H9 (cell line): ENCODE results near the gene NFYC. TPM values are rescaled to one million over a fixed set of nuclear protein-coding genes. Genes with fewer than 3 reads are reported as not detected.

Source experiments
- DNase-seq: peaks from one replicate; pipeline ENCODE4 v3.0.0-alpha.2; 2017
- H2AFZ ChIP-seq: one replicate; pipeline ENCODE4 v1.6.1; 2013; ENCODE audit warnings: mild to moderate bottlenecking, low read length, control low read depth, moderate library complexity
- H2AK5ac ChIP-seq: 2 replicates; pipeline ENCODE4 v1.6.1; 2013; ENCODE audit warnings: low read length, control low read depth, mixed read lengths; ENCODE audit not compliant: insufficient read length
- H2BK120ac ChIP-seq: one replicate; pipeline ENCODE4 v1.6.1; 2013; ENCODE audit warnings: low read depth, mild to moderate bottlenecking, low read length, control low read depth, inconsistent platforms; ENCODE audit not compliant: poor library complexity, severe bottlenecking
- H2BK12ac ChIP-seq: 2 replicates; pipeline ENCODE4 v1.6.1; 2013; ENCODE audit warnings: low read length, control low read depth, mixed read lengths, low read depth; ENCODE audit not compliant: insufficient read length
- H2BK15ac ChIP-seq: 2 replicates; pipeline ENCODE4 v1.6.1; 2013; ENCODE audit warnings: low read depth, low read length, control low read depth
- H2BK20ac ChIP-seq: one replicate; pipeline ENCODE4 v1.6.1; 2013; ENCODE audit warnings: low read depth, mild to moderate bottlenecking, low read length, control low read depth, inconsistent platforms; ENCODE audit not compliant: poor library complexity, severe bottlenecking
- H2BK5ac ChIP-seq: 2 replicates; pipeline ENCODE4 v1.6.1; 2013; ENCODE audit warnings: low read length, control low read depth, mixed read lengths; ENCODE audit not compliant: insufficient read length
- H3K14ac ChIP-seq: 2 replicates; pipeline ENCODE4 v1.6.1; 2013; ENCODE audit warnings: low read length, control low read depth; ENCODE audit not compliant: insufficient read depth
- H3K18ac ChIP-seq: 2 replicates; pipeline ENCODE4 v1.6.1; 2013; ENCODE audit warnings: low read depth, mild to moderate bottlenecking, mixed read lengths, low read length, control low read depth; ENCODE audit not compliant: insufficient read length
- H3K23ac ChIP-seq: 2 replicates; pipeline ENCODE4 v1.6.1; 2013; ENCODE audit warnings: low read length, control low read depth, mixed read lengths, low read depth; ENCODE audit not compliant: insufficient read length
- H3K23me2 ChIP-seq: 2 replicates; pipeline ENCODE4 v1.6.1; 2013; ENCODE audit warnings: low read depth, mild to moderate bottlenecking, mixed read lengths, low read length, control low read depth; ENCODE audit not compliant: insufficient read length, poor library complexity, severe bottlenecking
- H3K27ac ChIP-seq: 2 replicates; pipeline ENCODE4 v1.5.1; 2013; ENCODE audit warnings: low read length, control low read depth, mixed read lengths, low read depth; ENCODE audit not compliant: insufficient read length
- H3K27me3 ChIP-seq: 2 replicates; pipeline ENCODE4 v1.6.1; 2013; ENCODE audit warnings: low read length, control low read depth, inconsistent platforms; ENCODE audit not compliant: insufficient read depth
- H3K4ac ChIP-seq: 2 replicates; pipeline ENCODE4 v1.6.1; 2013; ENCODE audit warnings: low read depth, mild to moderate bottlenecking, control low read depth, inconsistent platforms, low read length, moderate library complexity
- H3K4me1 ChIP-seq: 2 replicates; pipeline ENCODE4 v1.6.1; 2013; ENCODE audit warnings: low read length, control low read depth, inconsistent platforms; ENCODE audit not compliant: insufficient read depth
- H3K4me2 ChIP-seq: 2 replicates; pipeline ENCODE4 v1.6.1; 2013; ENCODE audit warnings: low read length, control low read depth, mixed read lengths; ENCODE audit not compliant: insufficient read length, insufficient read depth
- H3K56ac ChIP-seq: 2 replicates; pipeline ENCODE4 v1.6.1; 2013; ENCODE audit warnings: low read depth, mild to moderate bottlenecking, mixed read lengths, low read length, control low read depth; ENCODE audit not compliant: insufficient read length
- H3K79me1 ChIP-seq: 2 replicates; pipeline ENCODE4 v1.6.1; 2013; ENCODE audit warnings: low read depth, mild to moderate bottlenecking, moderate library complexity, low read length, control low read depth, inconsistent platforms; ENCODE audit not compliant: insufficient read depth, poor library complexity, severe bottlenecking
- H3K79me2 ChIP-seq: 2 replicates; pipeline ENCODE4 v1.6.1; 2013; ENCODE audit warnings: low read length, control low read depth, inconsistent platforms; ENCODE audit not compliant: insufficient read depth
- H3K9ac ChIP-seq: 2 replicates; pipeline ENCODE4 v1.6.1; 2013; ENCODE audit warnings: low read length, control low read depth, mixed read lengths; ENCODE audit not compliant: insufficient read length; ENCODE audit errors: extremely low read depth
- H3K9me3 ChIP-seq: one replicate; pipeline ENCODE4 v1.6.1; 2013; ENCODE audit warnings: low read depth, low read length, inconsistent platforms; ENCODE audit not compliant: control insufficient read depth
- H3T11ph ChIP-seq: one replicate; pipeline ENCODE4 v1.6.1; 2013; ENCODE audit warnings: mild to moderate bottlenecking, low read length, control low read depth, inconsistent platforms
- H4K20me1 ChIP-seq: one replicate; pipeline ENCODE4 v1.6.1; 2013; ENCODE audit not compliant: control insufficient read depth, insufficient read length, insufficient read depth
- H4K5ac ChIP-seq: 2 replicates; pipeline ENCODE4 v1.6.1; 2013; ENCODE audit warnings: low read depth, mild to moderate bottlenecking, mixed read lengths, low read length, control low read depth; ENCODE audit not compliant: insufficient read length
- H4K8ac ChIP-seq: replicated peaks from 2 replicates; pipeline ENCODE4 v1.6.1; 2013; ENCODE audit warnings: low read length, control low read depth, mixed read lengths, low read depth; ENCODE audit not compliant: insufficient read length
- H4K91ac ChIP-seq: 2 replicates; pipeline ENCODE4 v1.6.1; 2013; ENCODE audit warnings: low read depth, mild to moderate bottlenecking, moderate library complexity, mixed read lengths, low read length, control low read depth; ENCODE audit not compliant: insufficient read length
- H3K27ac Mint-ChIP-seq, 3 experiments: 2 replicates in 2 of 3; 3 replicates in 1 of 3; pipeline ENCODE4 v1.8.0; 2020 to 2021; ENCODE audit warnings: mixed read lengths in 3 of 3, mild to moderate bottlenecking in 1 of 3, moderate library complexity in 1 of 3
- H3K27me3 Mint-ChIP-seq: 2 replicates; pipeline ENCODE4 v1.8.0; 2021; ENCODE audit warnings: low read depth, mild to moderate bottlenecking, moderate library complexity, mixed read lengths
- H3K36me3 Mint-ChIP-seq, 3 experiments: 2 replicates in 2 of 3; 3 replicates in 1 of 3; pipeline ENCODE4 v1.8.0; 2020 to 2021; ENCODE audit warnings: low read depth in 3 of 3, mixed read lengths in 3 of 3; ENCODE audit not compliant: insufficient read depth in 1 of 3
- H3K4me1 Mint-ChIP-seq, 2 experiments: 2 replicates each; pipeline ENCODE4 v1.8.0; 2020; ENCODE audit warnings: mixed read lengths in 2 of 2
- H3K4me3 Mint-ChIP-seq, 2 experiments: 2 replicates in 1 of 2; 3 replicates in 1 of 2; pipeline ENCODE4 v1.8.0; 2020 to 2021; ENCODE audit warnings: mild to moderate bottlenecking in 2 of 2, mixed read lengths in 2 of 2, moderate library complexity in 1 of 2
- H3K9me3 Mint-ChIP-seq, 2 experiments: 2 replicates in 1 of 2; 3 replicates in 1 of 2; pipeline ENCODE4 v1.8.0; 2020; ENCODE audit warnings: mild to moderate bottlenecking in 2 of 2, mixed read lengths in 2 of 2, moderate library complexity in 1 of 2
- CTCF ChIP-seq: fragments of 200-600 bp; sonication (generic); conservative IDR thresholded peaks from 3 replicates; pipeline ENCODE4 v1.8.0; 2021; ENCODE audit warnings: antibody characterized with exemption, mild to moderate bottlenecking
- WGBS: extraction: QIAGEN DNeasy Blood & Tissue Kit; methylation state at CpG from one replicate; pipeline ENCODE4 v1.1.7; 2013; ENCODE audit warnings: missing lambda C conversion rate, low lambda C conversion rate, mixed read lengths; ENCODE audit not compliant: insufficient read length; ENCODE audit errors: extremely low coverage; 5-methylcytosine and 5-hydroxymethylcytosine counted together
- total RNA-seq: library from RNA; stranded (reverse); gene quantifications from 2 replicates; pipeline ENCODE4 v1.2.1, GENCODE V29; 2021

The NFYC gene
- total RNA-seq, 1 experiment from 2014 or later = 54.7 TPM

- H2BK5ac ChIP-seq = no peak overlapping the region
- no peaks in the 10 kb centered on the region for H3K9me3 ChIP-seq
- H3K9ac ChIP-seq = no peak overlapping the region
- H3K18ac ChIP-seq = no peak overlapping the region
- H2BK120ac ChIP-seq = no peak overlapping the region
- no peaks in the 10 kb centered on the region for H3K79me2 ChIP-seq
- TF ChIP-seq CTCF = no peak
- H3K14ac ChIP-seq = no peak overlapping the region
- no peak overlapping the region for H2AK5ac ChIP-seq
- no peaks in the 10 kb centered on the region for H3K27me3 ChIP-seq
- Mint-ChIP-seq H3K4me1 (peaks cover 2 to 7% of the 10 kb centered on the region in 2 experiments), H3K27ac (no peak overlapping the region; a peak in 1 of 7 replicates), H3K36me3 (no peaks in the 10 kb centered on the region), H3K4me3 (no peak overlapping the region), H3K9me3 (no peaks in the 10 kb centered on the region), H3K27me3 (no peaks in the 10 kb centered on the region; the same call in 1 of the 2 replicates)
- WGBS = no CpG with 5 or more reads among the region's 1 CpG
- no peak overlapping the region for H3K23ac ChIP-seq
- H4K91ac ChIP-seq = no peak overlapping the region
- no peaks in the 10 kb centered on the region for H3K79me1 ChIP-seq
- H2AFZ ChIP-seq = no peak overlapping the region
- H4K8ac ChIP-seq = no peak overlapping the region
- no peak for DNase-seq
- H2BK12ac ChIP-seq = no peak overlapping the region
- H4K20me1 ChIP-seq = no peaks in the 10 kb centered on the region
- H3K4ac ChIP-seq = no peak overlapping the region
- no peak overlapping the region for H2BK15ac ChIP-seq
- H3K23me2 ChIP-seq = no peaks in the 10 kb centered on the region
- H3K4me1 ChIP-seq = no peaks in the 10 kb centered on the region
- H3K4me2 ChIP-seq = no peak overlapping the region
- no peak overlapping the region for H3K27ac ChIP-seq
- H2BK20ac ChIP-seq = no peak overlapping the region
- H4K5ac ChIP-seq = no peak overlapping the region
- no peak overlapping the region for H3T11ph ChIP-seq
- H3K56ac ChIP-seq = no peak overlapping the region
Measured at GRCh38 chr1:40676501-40676900, 15.0 kb upstream of the NFYC start.
